GM18505 (cell line): ENCODE measurements around the gene ELN.

Source experiments
- ATAC-seq: cut with Tn5 transposase; IDR thresholded peaks from one replicate; pipeline ENCODE4 v1.9.1; 2021; ENCODE audit not compliant: unreplicated experiment
- POLR2A ChIP-seq: IDR thresholded peaks from 4 replicates; pipeline ENCODE4 v1.6.1; 2011; ENCODE audit warnings: borderline replicate concordance; ENCODE audit not compliant: insufficient read depth, insufficient read length; ENCODE audit errors: extremely low read depth

The ELN gene

GRCh38 chr7:74084722-74085578, 57.0 kb downstream of the ELN start:
- TF ChIP-seq POLR2A: no peak

GRCh38 chr7:74087791-74088453, 59.9 kb downstream of the ELN start:
- no peak for ATAC-seq
- TF ChIP-seq POLR2A: no peak

More at GRCh38 chr7:74084722-74085578, 57.0 kb downstream of the ELN start:
- ATAC-seq: no peak

GRCh38 chr7:74092321-74092963, 64.5 kb downstream of the ELN start:
- ATAC-seq: no peak
- no peak for TF ChIP-seq POLR2A

GRCh38 chr7:74092964-74093471, 65.0 kb downstream of the ELN start:
- ATAC-seq: peak; percentile 46

GRCh38 chr7:74093671-74094223, 65.8 kb downstream of the ELN start:
- no peak for TF ChIP-seq POLR2A
- ATAC-seq: peak; percentile 14

More at GRCh38 chr7:74092964-74093471, 65.0 kb downstream of the ELN start:
- TF ChIP-seq POLR2A: peak; percentile 70

- peak; percentile 51 for ATAC-seq
- TF ChIP-seq POLR2A: peak; percentile 57
Measured at GRCh38 chr7:74094224-74095101, 66.5 kb downstream of the ELN start.

- no peak for ATAC-seq
- no peak for TF ChIP-seq POLR2A
Measured at GRCh38 chr7:74095135-74095534, 67.2 kb downstream of the ELN start.

GRCh38 chr7:74097937-74098614, 70.1 kb downstream of the ELN start:
- TF ChIP-seq POLR2A: no peak
- no peak for ATAC-seq

GRCh38 chr7:74099031-74099430, 71.1 kb downstream of the ELN start:
- no peak for TF ChIP-seq POLR2A
- ATAC-seq: no peak

GRCh38 chr7:74101061-74101681, 73.2 kb downstream of the ELN start:
- TF ChIP-seq POLR2A: no peak
- ATAC-seq: peak; percentile 74

GRCh38 chr7:74103219-74103772, 75.3 kb downstream of the ELN start:
- no peak for TF ChIP-seq POLR2A
- no peak for ATAC-seq

- no peak for TF ChIP-seq POLR2A
- ATAC-seq: no peak
Measured at GRCh38 chr7:74104702-74105101, 76.7 kb downstream of the ELN start.

- ATAC-seq: no peak
- no peak for TF ChIP-seq POLR2A
Measured at GRCh38 chr7:74105992-74106391, 78.0 kb downstream of the ELN start.
